Astrocyte (in vitro differentiated cells and primary cell): Measurements from ENCODE around the gene MAPKAP1.

Experiments
- CTCF ChIP-seq: IDR thresholded peaks from 2 replicates; pipeline ENCODE4 v1.5.1; 2011; ENCODE audit warnings: low read depth, mild to moderate bottlenecking, inconsistent platforms, low read length, moderate library complexity; ENCODE audit not compliant: insufficient read depth
- EZH2 ChIP-seq: IDR thresholded peaks from 2 replicates; pipeline ENCODE4 v1.6.1; 2012; ENCODE audit warnings: mild to moderate bottlenecking, low read length, inconsistent platforms; ENCODE audit not compliant: insufficient read depth

DNA sequence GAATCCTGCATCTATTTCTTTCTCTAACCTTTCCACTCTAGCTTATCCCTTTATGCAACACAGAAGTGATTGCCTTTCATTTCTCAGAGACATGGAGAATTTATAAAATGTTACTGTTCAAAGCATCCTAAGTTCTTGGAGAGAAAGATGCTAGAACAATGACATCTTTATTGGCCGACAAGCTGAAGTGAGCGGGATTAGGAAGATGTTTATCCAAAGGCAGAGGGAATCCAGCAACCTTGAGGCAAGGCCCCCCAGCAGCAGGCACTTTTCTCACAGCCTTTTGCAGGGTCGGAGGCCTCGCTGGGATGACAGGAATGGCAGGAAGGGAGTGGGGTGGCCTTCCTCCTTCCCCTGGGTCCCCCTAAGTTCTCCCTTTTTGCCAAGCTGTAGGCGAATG, 240.6 kb downstream of the MAPKAP1 start:
- TF ChIP-seq CTCF (no peak), EZH2 (no peak)
